Karpas-422 (cell line): Measurements from ENCODE around the gene ADK. TPM values are rescaled to one million over a fixed set of nuclear protein-coding genes. Genes with fewer than 3 reads are reported as not detected.

ENCODE experiments used
- DNase-seq: peaks from one replicate; pipeline ENCODE4 v3.0.0-alpha.2; 2015
- H2AFZ ChIP-seq: fragments of 200-600 bp; sonication (generic); 2 replicates; pipeline ENCODE4 v1.6.1; 2014; ENCODE audit warnings: antibody characterized with exemption, low read length, mixed read lengths
- H3K27ac ChIP-seq: fragments of 200-600 bp; sonication (generic); 2 replicates; pipeline ENCODE4 v1.5.1; 2014; ENCODE audit warnings: mild to moderate bottlenecking, low read length, moderate library complexity
- H3K27me3 ChIP-seq: fragments of 200-600 bp; sonication (generic); 2 replicates; pipeline ENCODE4 v1.6.1; 2014; ENCODE audit warnings: low read length, mixed read lengths
- H3K36me3 ChIP-seq: fragments of 200-600 bp; sonication (generic); 2 replicates; pipeline ENCODE4 v1.6.1; 2014; ENCODE audit warnings: low read length, mixed read lengths; ENCODE audit not compliant: insufficient read depth
- H3K4me1 ChIP-seq: fragments of 200-600 bp; sonication (generic); 2 replicates; pipeline ENCODE4 v1.6.1; 2014; ENCODE audit warnings: mild to moderate bottlenecking, low read length, mixed read lengths
- H3K4me2 ChIP-seq: fragments of 200-600 bp; sonication (generic); 2 replicates; pipeline ENCODE4 v1.6.1; 2014; ENCODE audit warnings: low read length, low read depth, mild to moderate bottlenecking; ENCODE audit not compliant: poor library complexity, severe bottlenecking
- H3K4me3 ChIP-seq: fragments of 200-600 bp; sonication (generic); 2 replicates; pipeline ENCODE4 v1.5.1; 2014; ENCODE audit warnings: mild to moderate bottlenecking, antibody characterized with exemption, low read length, mixed read lengths
- H3K79me2 ChIP-seq: fragments of 200-600 bp; sonication (generic); 2 replicates; pipeline ENCODE4 v1.6.1; 2014; ENCODE audit warnings: mild to moderate bottlenecking, low read length, mixed read lengths
- H3K9ac ChIP-seq: fragments of 200-600 bp; sonication (generic); 2 replicates; pipeline ENCODE4 v1.6.0; 2014; ENCODE audit warnings: low read length
- H3K9me2 ChIP-seq: fragments of 200-600 bp; sonication (generic), shearing (Covaris generic); replicated peaks from 2 replicates; pipeline ENCODE4 v1.6.0; 2014; ENCODE audit warnings: mild to moderate bottlenecking, low read length, moderate library complexity; ENCODE audit not compliant: insufficient read depth
- H3K9me3 ChIP-seq: fragments of 300-700, 200-600 bp; sonication (generic); 2 replicates; pipeline ENCODE4 v1.6.1; 2014; ENCODE audit warnings: low read length, mixed read lengths
- H4K20me1 ChIP-seq: fragments of 200-600 bp; sonication (generic); 2 replicates; pipeline ENCODE4 v1.6.1; 2014; ENCODE audit warnings: mild to moderate bottlenecking, antibody characterized with exemption, low read length, low read depth; ENCODE audit not compliant: insufficient read depth
- total RNA-seq: library from RNA; depleted of rRNA; stranded (reverse); fragments of >200 nt; shearing (Covaris generic); gene quantifications from 2 replicates; pipeline ENCODE4 v1.2.3, GENCODE V29; 2014; ENCODE audit warnings: low replicate concordance

ADK gene
- total RNA-seq, 1 experiment from 2014 or later = 41.4 TPM

DNA sequence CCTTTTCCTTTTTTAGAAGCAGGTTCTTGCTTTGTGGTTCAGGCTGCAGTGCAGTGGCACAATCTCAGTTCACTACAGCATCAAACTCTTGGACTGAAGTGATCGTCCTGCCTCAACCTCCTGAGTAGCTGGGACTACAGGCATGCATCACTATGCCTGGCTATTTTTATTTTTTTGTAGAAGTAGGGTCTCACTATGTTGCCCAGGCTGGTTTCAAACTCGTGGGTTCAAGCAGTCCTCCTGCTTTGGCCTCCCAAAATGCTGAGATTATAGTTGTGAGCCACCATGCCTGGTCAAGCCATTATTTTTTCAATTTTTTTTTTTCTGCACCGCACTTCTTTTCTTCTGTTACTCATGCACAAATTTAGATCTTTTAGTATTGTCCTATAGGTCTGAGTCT, 154.7 kb downstream of the ADK start:
- H2AFZ ChIP-seq = no peak overlapping the region
- no peak overlapping the region for H3K4me2 ChIP-seq
- H3K79me2 ChIP-seq = peaks cover 88% of the 10 kb centered on the region
- no peaks in the 10 kb centered on the region for H3K36me3 ChIP-seq
- H3K4me3 ChIP-seq = no peak overlapping the region
- H3K9me3 ChIP-seq = no peaks in the 10 kb centered on the region
- H3K9me2 ChIP-seq = no peaks in the 10 kb centered on the region
- no peaks in the 10 kb centered on the region for H4K20me1 ChIP-seq
- H3K9ac ChIP-seq = no peak overlapping the region
- H3K27ac ChIP-seq = no peak overlapping the region
- DNase-seq = no peak
- H3K27me3 ChIP-seq = no peaks in the 10 kb centered on the region
- H3K4me1 ChIP-seq = peaks cover 24% of the 10 kb centered on the region

DNA sequence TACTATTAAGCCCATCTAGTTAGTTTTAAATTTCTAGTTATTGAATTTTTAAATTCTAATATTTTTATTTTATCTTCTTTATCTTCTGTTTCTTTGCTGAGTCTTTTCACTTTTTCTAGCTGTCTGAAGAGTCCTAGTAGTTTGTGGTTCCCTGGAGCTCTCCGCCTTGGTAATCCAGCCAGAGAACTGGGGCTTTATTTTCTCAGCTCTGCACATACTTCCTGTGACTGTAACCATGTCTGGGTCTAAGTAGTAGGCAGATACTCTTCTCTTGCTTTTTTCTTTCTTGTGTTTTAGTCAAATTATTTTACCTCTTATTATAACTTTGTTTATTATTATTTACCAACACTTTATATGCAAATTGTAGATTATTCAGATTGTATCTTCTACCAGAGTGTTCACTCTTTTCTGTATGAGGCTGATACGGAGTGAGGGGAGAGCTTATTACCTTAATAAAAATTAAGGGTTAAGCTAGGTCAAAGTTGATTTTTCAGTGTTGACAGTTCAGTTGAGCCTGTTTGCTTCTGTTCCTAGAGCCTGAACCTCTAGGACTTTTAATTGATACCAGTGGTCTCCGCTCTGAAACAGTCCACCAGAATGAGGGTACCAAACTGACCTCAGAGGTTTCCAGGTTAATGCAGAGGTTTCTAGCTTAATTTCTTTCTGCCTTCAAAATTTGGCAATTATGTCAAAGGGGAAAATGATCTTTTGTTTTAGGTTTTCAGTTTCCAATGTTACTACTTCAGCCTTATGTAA, 155.4 kb downstream of the ADK start:
- no peak for DNase-seq
- Histone ChIP-seq H3K79me2 (peaks cover 90% of the 10 kb centered on the region), H4K20me1 (no peaks in the 10 kb centered on the region), H3K9me2 (no peaks in the 10 kb centered on the region), H3K9ac (no peak overlapping the region), H3K27me3 (no peaks in the 10 kb centered on the region), H3K9me3 (no peaks in the 10 kb centered on the region), H3K27ac (no peak overlapping the region), H3K36me3 (no peaks in the 10 kb centered on the region), H3K4me1 (peaks cover 20% of the 10 kb centered on the region), H2AFZ (no peak overlapping the region), H3K4me2 (no peak overlapping the region), H3K4me3 (no peak overlapping the region)

DNA sequence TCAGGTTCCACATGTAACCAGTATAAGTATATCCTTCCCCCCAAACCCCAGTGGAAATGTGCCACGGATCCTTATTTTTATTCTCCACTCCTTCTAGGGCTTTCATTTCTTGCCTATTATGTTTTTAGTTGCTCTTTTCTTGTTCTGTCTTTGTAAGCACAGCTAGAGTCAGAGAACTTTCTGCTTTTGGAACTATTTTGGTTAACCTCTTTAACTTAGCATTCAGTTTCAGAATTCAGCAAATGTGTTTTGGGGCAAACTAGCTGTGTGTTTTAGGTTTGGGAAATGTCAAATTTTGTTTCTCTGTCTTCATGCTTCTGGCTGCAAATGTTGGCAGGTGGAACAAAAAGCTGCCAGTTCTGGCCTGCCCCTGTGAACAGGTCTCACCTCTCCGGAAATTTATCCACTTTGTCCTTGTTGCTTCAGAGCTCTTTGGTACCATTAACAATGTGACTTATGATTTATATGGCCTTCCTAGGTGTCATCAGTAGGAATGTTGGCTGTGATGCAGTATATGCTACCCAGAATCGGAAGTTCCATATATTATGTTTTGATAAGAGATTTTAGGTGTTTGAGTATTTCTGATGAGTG, 156.1 kb downstream of the ADK start:
- no peaks in the 10 kb centered on the region for H4K20me1 ChIP-seq
- no peak for DNase-seq
- no peak overlapping the region for H3K9ac ChIP-seq
- no peak overlapping the region for H2AFZ ChIP-seq
- H3K4me3 ChIP-seq = no peak overlapping the region
- no peaks in the 10 kb centered on the region for H3K36me3 ChIP-seq
- H3K79me2 ChIP-seq = peaks cover 90% of the 10 kb centered on the region
- H3K9me3 ChIP-seq = no peaks in the 10 kb centered on the region
- H3K27me3 ChIP-seq = no peaks in the 10 kb centered on the region
- peaks cover 20% of the 10 kb centered on the region for H3K4me1 ChIP-seq
- H3K9me2 ChIP-seq = no peaks in the 10 kb centered on the region
- H3K27ac ChIP-seq = no peak overlapping the region
- no peak overlapping the region for H3K4me2 ChIP-seq

DNA sequence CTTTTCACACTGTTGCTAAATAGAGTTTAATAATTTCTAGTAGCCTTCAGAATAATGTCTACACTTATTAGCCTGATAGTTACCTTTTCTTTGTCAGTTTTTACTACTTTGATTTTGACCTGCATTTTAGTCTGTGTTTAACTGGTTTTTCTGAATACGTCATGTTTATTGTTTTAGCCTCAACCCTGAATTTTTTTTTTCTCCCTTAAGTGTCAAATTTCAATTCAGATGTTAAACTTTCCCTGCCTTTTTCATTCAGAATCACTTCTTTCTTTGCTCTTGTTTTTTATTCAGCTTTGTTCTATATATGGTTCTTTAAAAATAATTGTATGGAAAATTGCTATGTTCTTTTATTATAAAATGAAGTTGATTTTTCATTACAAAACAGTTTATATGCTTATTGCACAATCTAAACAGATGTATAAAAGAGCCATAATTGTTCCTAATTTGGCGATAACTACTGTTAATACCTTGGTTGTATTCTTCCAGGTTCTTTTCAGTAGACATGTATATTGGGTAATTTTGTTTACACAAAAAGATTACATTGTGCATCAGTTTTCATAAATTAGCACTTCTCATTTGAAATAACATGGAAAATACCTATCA, 159.7 kb downstream of the ADK start:
- Histone ChIP-seq H3K27me3 (no peaks in the 10 kb centered on the region), H2AFZ (no peak overlapping the region), H3K9ac (no peak overlapping the region), H3K27ac (no peak overlapping the region), H3K36me3 (no peaks in the 10 kb centered on the region), H3K79me2 (peaks cover 82% of the 10 kb centered on the region), H3K9me2 (no peaks in the 10 kb centered on the region), H3K4me1 (peaks cover 29% of the 10 kb centered on the region), H3K9me3 (no peaks in the 10 kb centered on the region), H3K4me2 (no peak overlapping the region), H3K4me3 (no peak overlapping the region), H4K20me1 (no peaks in the 10 kb centered on the region)
- DNase-seq = no peak

DNA sequence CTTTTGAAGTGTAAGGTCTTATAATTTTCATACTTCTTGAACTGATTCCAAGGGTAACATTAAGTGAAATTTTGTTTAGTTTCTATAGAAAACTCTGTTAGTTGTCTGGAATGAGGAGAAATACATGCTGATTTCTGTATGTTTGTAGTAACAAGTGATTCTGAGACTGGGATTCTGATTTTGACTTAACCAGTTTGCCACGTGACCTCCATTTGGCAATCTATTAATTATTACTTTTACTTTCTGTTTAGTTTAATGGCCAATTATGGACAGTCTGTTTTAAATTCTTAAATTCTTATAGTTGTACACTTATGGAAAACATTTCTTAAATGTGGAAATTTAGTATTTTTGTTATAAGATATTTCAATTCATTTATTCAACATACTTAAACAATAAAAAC, 163.1 kb downstream of the ADK start:
- H3K4me1 ChIP-seq = peaks cover 25% of the 10 kb centered on the region
- peak overlapping the region; percentile 43 for H3K27ac ChIP-seq
- no peaks in the 10 kb centered on the region for H3K27me3 ChIP-seq
- H3K79me2 ChIP-seq = peaks cover 67% of the 10 kb centered on the region
- no peak overlapping the region for H2AFZ ChIP-seq
- H3K9me2 ChIP-seq = no peaks in the 10 kb centered on the region
- H3K4me2 ChIP-seq = peak overlapping the region; percentile 48
- H3K4me3 ChIP-seq = no peak overlapping the region
- DNase-seq = no peak
- H3K36me3 ChIP-seq = peaks cover 7% of the 10 kb centered on the region; the same call in 1 of the 2 replicates
- H4K20me1 ChIP-seq = no peaks in the 10 kb centered on the region
- no peaks in the 10 kb centered on the region for H3K9me3 ChIP-seq
- H3K9ac ChIP-seq = no peak overlapping the region

DNA sequence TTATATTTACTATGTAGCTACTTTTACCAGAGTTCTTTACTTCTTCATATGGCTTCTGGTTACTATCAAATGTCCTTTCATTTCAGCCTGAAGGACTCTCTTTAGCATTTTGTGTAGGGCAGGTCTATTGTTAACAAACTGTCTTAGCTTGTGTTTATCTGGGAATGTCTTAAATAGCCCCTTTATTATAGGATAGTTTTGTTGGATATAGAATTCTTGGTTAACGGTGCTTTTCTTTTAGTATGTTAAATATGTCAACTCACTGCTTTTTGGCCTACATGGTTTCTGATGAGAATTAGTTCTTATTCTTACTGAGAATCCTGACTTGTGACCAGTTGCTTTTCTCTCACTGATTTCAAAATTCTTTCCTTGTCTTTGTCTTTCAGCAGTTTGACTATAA, 169.0 kb downstream of the ADK start:
- H3K4me3 ChIP-seq = no peak overlapping the region
- no peak for DNase-seq
- H3K27me3 ChIP-seq = no peaks in the 10 kb centered on the region
- no peak overlapping the region for H2AFZ ChIP-seq
- H3K4me2 ChIP-seq = no peak overlapping the region
- H3K9ac ChIP-seq = no peak overlapping the region
- no peaks in the 10 kb centered on the region for H3K9me2 ChIP-seq
- H4K20me1 ChIP-seq = no peaks in the 10 kb centered on the region
- no peaks in the 10 kb centered on the region for H3K9me3 ChIP-seq
- no peak overlapping the region for H3K27ac ChIP-seq
- no peaks in the 10 kb centered on the region for H3K4me1 ChIP-seq
- H3K79me2 ChIP-seq = peaks cover 75% of the 10 kb centered on the region
- H3K36me3 ChIP-seq = peaks cover 9% of the 10 kb centered on the region; the same call in 1 of the 2 replicates

DNA sequence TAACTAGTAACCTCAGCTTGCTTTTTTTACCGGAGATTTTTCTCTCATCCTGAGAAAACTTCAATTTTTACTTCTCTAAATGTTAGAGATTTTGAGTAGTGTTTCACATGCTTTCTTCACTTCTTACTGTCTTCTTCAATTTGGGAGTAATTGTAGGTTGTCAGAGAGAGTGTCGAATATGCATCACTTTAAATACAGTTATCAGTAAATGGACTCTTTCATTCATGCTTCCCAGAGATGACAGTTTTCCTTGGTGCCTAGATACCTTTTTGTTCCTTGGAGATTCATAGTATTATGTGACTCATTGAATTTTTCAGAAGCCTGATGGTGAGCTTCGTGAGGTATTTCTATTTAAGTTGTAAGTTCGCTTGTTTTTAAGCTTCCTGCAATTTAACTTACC, 169.7 kb downstream of the ADK start:
- Histone ChIP-seq H4K20me1 (no peaks in the 10 kb centered on the region), H3K4me3 (no peak overlapping the region), H2AFZ (no peak overlapping the region), H3K27ac (no peak overlapping the region), H3K4me2 (no peak overlapping the region), H3K27me3 (no peaks in the 10 kb centered on the region), H3K36me3 (peaks cover 9% of the 10 kb centered on the region; the same call in 1 of the 2 replicates), H3K79me2 (peaks cover 77% of the 10 kb centered on the region), H3K4me1 (no peaks in the 10 kb centered on the region), H3K9me3 (no peaks in the 10 kb centered on the region), H3K9ac (no peak overlapping the region), H3K9me2 (no peaks in the 10 kb centered on the region)
- DNase-seq = no peak

DNA sequence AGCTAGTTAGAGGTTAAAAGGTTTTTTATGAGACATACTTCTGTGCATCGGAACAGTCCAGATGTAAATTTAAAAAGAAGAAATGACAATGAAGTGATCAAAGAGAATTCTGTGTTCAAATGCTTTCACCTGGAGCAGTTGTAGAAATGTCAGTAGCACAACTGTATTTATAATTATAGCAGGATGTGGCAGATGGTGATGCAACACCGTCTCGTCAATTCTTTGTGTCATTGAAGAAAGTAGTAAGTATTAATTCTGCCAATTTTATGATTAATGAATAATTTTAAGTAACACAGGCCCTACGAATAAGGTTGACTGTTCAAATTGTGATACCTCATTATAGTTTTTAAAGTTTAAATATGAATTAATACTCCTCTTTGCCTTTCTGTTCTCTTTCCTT, 171.1 kb downstream of the ADK start:
- no peaks in the 10 kb centered on the region for H3K9me3 ChIP-seq
- no peak overlapping the region for H3K4me3 ChIP-seq
- H3K79me2 ChIP-seq = peaks cover 86% of the 10 kb centered on the region
- H3K27ac ChIP-seq = no peak overlapping the region
- peaks cover 9% of the 10 kb centered on the region; the same call in 1 of the 2 replicates for H3K36me3 ChIP-seq
- H2AFZ ChIP-seq = no peak overlapping the region
- H3K9me2 ChIP-seq = no peaks in the 10 kb centered on the region
- no peak for DNase-seq
- H3K27me3 ChIP-seq = no peaks in the 10 kb centered on the region
- no peak overlapping the region for H3K4me2 ChIP-seq
- H3K4me1 ChIP-seq = no peaks in the 10 kb centered on the region
- no peaks in the 10 kb centered on the region for H4K20me1 ChIP-seq
- H3K9ac ChIP-seq = no peak overlapping the region
